ENCODE results near the gene GRID1. TPM values are rescaled to one million over a fixed set of nuclear protein-coding genes. Genes with fewer than 3 reads are reported as not detected.

The GRID1 gene
- total RNA-seq, 1 experiment from 2014 or later, result not detected

- no peak overlapping the region for H2AFZ ChIP-seq (ENCODE audit: low read length)
- H3K27me3 ChIP-seq (ENCODE audit: low read length), result peaks cover 38% of the 10 kb centered on the region
- intact Hi-C loops (cut with micrococcal nuclease), result no loop called here
- ChIA-PET POLR2A (ENCODE audit: unreplicated experiment) (no interaction called here), CTCF (no interaction called here)
- TF ChIP-seq CTCF (conservative IDR thresholded peaks at IDR 0.05; ENCODE audit: low read depth, low read length) (no peak), EZH2phosphoT487 (IDR thresholded peaks at IDR 0.05; ENCODE audit: borderline replicate concordance, low read length) (no peak), EZH2 (IDR thresholded peaks at IDR 0.05; ENCODE audit: low read length, unreplicated experiment) (no peak)
- H3K36me3 ChIP-seq (ENCODE audit: low read depth, low read length), result no peaks in the 10 kb centered on the region
- H3K9me2 ChIP-seq (replicated peaks; ENCODE audit: low read length), result no peaks in the 10 kb centered on the region
- DNase-seq (no peak), ATAC-seq (no peak)
- H3F3A ChIP-seq (ENCODE audit: low read length, unreplicated experiment), result no peaks in the 10 kb centered on the region
- H4K20me1 ChIP-seq (ENCODE audit: low read length), result no peaks in the 10 kb centered on the region
- no peak overlapping the region for H3K9ac ChIP-seq (ENCODE audit: low read length)
- H3K79me2 ChIP-seq (ENCODE audit: low read length), result no peaks in the 10 kb centered on the region
- no peak overlapping the region for H3K27ac ChIP-seq (ENCODE audit: low read length)
- BruUV-seq (replicated peaks), result no TSS peak
- H3K4me1 ChIP-seq (ENCODE audit: insufficient read depth, low read length), result no peaks in the 10 kb centered on the region
- no peak overlapping the region for H3K4me3 ChIP-seq (ENCODE audit: low read length)
- H3K9me3 ChIP-seq (ENCODE audit: low read length), result no peaks in the 10 kb centered on the region
- H3K4me2 ChIP-seq (ENCODE audit: low read length), result no peak overlapping the region
Measured at GRCh38 chr10:86363833-86364490, 2.6 kb downstream of the GRID1 start.

- intact Hi-C loops (cut with micrococcal nuclease), result no loop called here
- ChIA-PET CTCF (no interaction called here), POLR2A (ENCODE audit: unreplicated experiment) (no interaction called here)
- no peaks in the 10 kb centered on the region for H3K9me3 ChIP-seq (ENCODE audit: low read length)
- DNase-seq (no peak), ATAC-seq (no peak)
- H3K36me3 ChIP-seq (ENCODE audit: low read depth, low read length), result no peaks in the 10 kb centered on the region
- H3K27ac ChIP-seq (ENCODE audit: low read length), result no peak overlapping the region
- no peak overlapping the region for H2AFZ ChIP-seq (ENCODE audit: low read length)
- no peaks in the 10 kb centered on the region for H3K79me2 ChIP-seq (ENCODE audit: low read length)
- H3K9ac ChIP-seq (ENCODE audit: low read length), result no peak overlapping the region
- no peak for TF ChIP-seq EZH2 (IDR thresholded peaks at IDR 0.05; ENCODE audit: low read length, unreplicated experiment)
- TF ChIP-seq CTCF (conservative IDR thresholded peaks at IDR 0.05; ENCODE audit: low read depth, low read length), result no peak
- no peak for TF ChIP-seq EZH2phosphoT487 (IDR thresholded peaks at IDR 0.05; ENCODE audit: borderline replicate concordance, low read length)
- no peak overlapping the region for H3K4me2 ChIP-seq (ENCODE audit: low read length)
- no peak overlapping the region for H3K4me3 ChIP-seq (ENCODE audit: low read length)
- peaks cover 38% of the 10 kb centered on the region for H3K27me3 ChIP-seq (ENCODE audit: low read length)
- BruUV-seq (replicated peaks), result no TSS peak
- H3K9me2 ChIP-seq (replicated peaks; ENCODE audit: low read length), result no peaks in the 10 kb centered on the region
- no peaks in the 10 kb centered on the region for H3K4me1 ChIP-seq (ENCODE audit: insufficient read depth, low read length)
- no peaks in the 10 kb centered on the region for H3F3A ChIP-seq (ENCODE audit: low read length, unreplicated experiment)
- no peaks in the 10 kb centered on the region for H4K20me1 ChIP-seq (ENCODE audit: low read length)
Measured at GRCh38 chr10:86363184-86363832, 3.3 kb downstream of the GRID1 start.

DNA sequence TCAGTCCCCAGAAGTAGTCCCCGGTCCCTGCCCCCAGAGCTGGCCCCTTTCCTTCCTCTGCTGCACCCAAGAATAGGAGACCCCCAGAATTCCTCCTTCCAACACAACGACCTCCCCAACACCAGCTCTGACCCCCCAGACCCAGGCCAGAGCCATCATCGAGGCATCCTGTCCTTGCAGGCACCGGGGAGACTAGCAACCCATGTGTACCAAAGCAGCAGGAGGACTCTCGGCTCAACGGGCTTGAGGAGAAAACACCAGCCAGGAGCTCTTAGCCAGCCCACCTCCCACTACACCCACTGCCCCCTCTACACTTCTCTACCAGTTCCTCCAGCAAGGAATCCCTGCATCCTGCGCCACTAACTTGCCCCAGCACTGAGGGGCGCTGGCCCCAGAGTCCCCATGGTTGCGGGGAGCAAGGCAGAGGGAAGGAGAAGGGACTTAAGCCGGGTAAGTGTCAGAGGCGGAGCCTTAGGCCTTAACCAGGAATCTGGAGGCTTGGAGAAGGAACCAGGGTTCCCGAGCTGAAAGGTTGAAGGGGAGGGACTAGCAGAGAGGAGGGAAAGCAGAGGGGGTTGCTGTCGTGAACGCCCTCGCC lies 3.9 kb downstream of the GRID1 start:
- intact Hi-C loops (cut with micrococcal nuclease), result no loop called here
- DNase-seq, result no peak
- no TSS peak for BruUV-seq (replicated peaks)
- Histone ChIP-seq H3K9ac (ENCODE audit: low read length) (no peak overlapping the region), H3K27ac (ENCODE audit: low read length) (no peak overlapping the region), H3K9me3 (ENCODE audit: low read length) (no peaks in the 10 kb centered on the region), H3K79me2 (ENCODE audit: low read length) (no peaks in the 10 kb centered on the region), H3K4me3 (ENCODE audit: low read length) (no peak overlapping the region), H3K4me1 (ENCODE audit: insufficient read depth, low read length) (no peaks in the 10 kb centered on the region), H3F3A (ENCODE audit: low read length, unreplicated experiment) (no peaks in the 10 kb centered on the region), H3K9me2 (replicated peaks; ENCODE audit: low read length) (no peaks in the 10 kb centered on the region), H3K36me3 (ENCODE audit: low read depth, low read length) (no peaks in the 10 kb centered on the region), H4K20me1 (ENCODE audit: low read length) (no peaks in the 10 kb centered on the region), H2AFZ (ENCODE audit: low read length) (no peak overlapping the region), H3K4me2 (ENCODE audit: low read length) (no peak overlapping the region), H3K27me3 (ENCODE audit: low read length) (peaks cover 34% of the 10 kb centered on the region)
- CTCF ChIA-PET, result no interaction called here
- POLR2A ChIA-PET (ENCODE audit: unreplicated experiment), result no interaction called here
- ATAC-seq, result no peak
- TF ChIP-seq EZH2 (IDR thresholded peaks at IDR 0.05; ENCODE audit: low read length, unreplicated experiment) (no peak), EZH2phosphoT487 (IDR thresholded peaks at IDR 0.05; ENCODE audit: borderline replicate concordance, low read length) (no peak), CTCF (conservative IDR thresholded peaks at IDR 0.05; ENCODE audit: low read depth, low read length) (no peak)

All from PC-3 (cell line).